Fibroblast of skin of back (primary cell): ENCODE results near the gene GCN1.
A peak's percentile ranks its signal among the peaks of the same experiment; 100 is the strongest.

Experiments
- DNase-seq: peaks from one replicate; pipeline ENCODE4 v3.0.0-alpha.2; 2013

The GCN1 gene

GRCh38 chr12:120229487-120230325 lies 35.2 kb upstream of the GCN1 start:
- peak; percentile 38 for DNase-seq

GRCh38 chr12:120229071-120229486 lies 34.6 kb upstream of the GCN1 start:
- no peak for DNase-seq

DNA sequence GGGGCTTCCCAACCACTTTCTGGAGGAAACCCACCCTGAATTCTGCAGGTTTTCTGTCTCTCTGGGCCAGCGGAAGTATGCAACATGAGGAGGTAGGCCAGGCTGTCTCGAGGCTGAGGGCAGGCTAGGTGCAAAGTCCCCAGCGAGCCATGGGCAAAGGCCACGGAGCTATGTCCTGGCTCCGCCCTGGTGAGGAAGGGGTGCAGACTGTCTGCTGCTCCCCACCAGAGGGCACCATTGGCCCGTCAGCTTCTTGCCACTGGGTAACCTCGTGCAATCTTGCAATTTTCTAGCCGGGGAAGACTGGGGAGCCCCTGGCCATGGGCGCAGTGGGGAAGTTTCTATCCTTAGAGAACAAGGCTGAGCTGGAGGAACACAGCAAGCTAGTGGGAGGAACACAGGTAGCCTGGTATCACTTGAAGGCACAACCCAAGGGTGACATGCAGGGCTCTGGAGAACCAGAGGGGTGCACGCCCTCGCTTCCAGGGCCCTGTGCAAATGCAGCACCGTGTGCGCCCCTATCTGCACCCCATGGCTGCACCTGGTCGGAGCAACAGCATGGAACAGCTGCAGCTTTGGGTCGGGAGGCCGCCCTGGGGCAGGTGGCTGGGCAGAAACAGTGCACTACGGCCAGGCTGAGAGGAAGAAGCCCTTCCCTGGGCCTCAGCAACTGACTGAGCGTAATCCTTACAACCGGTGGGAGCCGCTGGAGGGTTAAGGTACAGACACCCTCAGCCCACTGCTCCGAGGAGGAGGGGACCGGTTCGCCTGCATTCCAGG lies 34.0 kb upstream of the GCN1 start:
- DNase-seq: peak; percentile 78

GRCh38 chr12:120228041-120228290 lies 33.5 kb upstream of the GCN1 start:
- DNase-seq: no peak

- no peak for DNase-seq
Measured at GRCh38 chr12:120227233-120228040, 32.9 kb upstream of the GCN1 start.

DNA sequence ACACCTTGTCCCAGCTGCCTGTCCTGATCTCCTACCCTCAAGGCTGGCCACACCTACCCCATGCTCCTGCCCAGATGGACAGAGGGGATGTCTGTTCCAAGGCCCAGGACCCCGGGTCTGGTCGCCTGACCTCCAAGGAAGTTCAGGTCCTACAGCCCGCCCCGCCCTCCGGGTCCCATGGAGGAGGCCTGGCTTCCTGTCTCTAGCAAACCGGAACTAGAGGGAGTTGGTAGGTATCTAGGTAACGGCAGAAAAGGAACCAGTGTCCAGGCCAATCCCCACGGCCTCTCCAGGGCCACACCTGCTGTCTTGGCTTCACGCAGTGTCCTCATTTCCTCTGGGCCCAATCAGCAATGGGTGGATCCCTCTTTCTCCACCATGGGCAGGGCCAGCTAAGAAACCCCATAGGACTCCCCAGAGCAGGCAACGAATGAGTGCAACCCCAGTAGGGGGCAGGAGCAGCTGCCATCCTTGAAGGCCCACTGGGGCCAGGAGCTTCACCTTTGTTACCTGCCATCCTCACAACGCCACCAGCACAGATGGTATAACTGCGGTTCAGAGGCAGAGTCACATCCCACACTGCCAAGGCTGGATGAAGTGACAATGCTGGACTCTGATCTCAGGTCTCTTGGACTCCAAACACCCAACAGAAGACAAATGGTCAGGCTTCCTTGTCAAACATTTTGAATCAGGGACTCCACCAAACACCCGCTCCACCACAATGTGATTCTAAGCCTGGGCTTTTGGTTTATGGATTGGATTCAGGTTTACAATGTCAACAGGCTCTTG lies 31.5 kb upstream of the GCN1 start:
- DNase-seq: no peak

GRCh38 chr12:120225200-120225558 lies 30.7 kb upstream of the GCN1 start:
- DNase-seq: no peak

DNA sequence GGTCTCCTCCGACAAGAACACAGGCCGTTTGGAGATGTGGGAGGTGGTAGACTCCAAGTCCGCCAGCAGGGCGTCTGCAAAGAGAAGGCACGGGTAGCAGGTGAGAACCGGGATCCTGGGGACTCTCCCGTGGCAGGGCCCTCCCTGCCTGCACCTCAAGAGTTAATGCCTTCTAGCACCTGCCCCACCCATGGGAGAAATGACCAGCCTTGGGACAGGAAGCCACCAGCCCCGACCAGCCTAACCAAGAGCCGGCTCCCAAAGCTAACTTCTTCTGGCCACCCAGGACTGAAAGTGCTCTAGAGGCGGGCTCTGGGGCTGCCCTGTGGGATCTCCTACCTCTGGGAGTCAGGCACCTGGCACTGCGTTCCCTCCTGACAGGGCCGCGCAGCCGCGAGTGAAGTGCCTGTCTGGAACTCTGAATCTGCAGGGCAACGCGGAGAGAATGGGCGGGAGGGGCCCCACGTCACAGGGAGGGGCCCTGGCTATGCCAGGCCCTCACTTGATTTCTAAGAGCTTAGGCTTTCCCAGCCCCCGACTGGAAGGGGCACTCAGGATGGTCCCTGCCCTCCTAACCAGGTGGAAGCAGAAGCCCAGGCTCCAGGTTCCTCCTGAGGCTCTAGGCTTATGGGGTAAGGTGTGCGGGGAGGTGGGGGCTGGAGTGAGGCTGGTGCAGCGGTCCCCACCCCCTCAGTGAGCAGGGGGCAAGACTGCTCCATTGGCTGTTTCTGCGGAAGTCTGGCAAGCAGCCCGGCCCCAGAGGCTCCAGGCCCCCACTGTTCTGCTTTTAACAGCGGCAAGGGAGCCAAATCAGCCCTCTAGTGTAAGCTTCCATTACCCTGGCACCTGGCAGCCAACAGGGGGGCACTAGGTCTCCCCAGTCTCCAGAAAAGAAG lies 30.0 kb upstream of the GCN1 start:
- no peak for DNase-seq

- DNase-seq: no peak
Measured at GRCh38 chr12:120223458-120224303, 29.2 kb upstream of the GCN1 start.

DNA sequence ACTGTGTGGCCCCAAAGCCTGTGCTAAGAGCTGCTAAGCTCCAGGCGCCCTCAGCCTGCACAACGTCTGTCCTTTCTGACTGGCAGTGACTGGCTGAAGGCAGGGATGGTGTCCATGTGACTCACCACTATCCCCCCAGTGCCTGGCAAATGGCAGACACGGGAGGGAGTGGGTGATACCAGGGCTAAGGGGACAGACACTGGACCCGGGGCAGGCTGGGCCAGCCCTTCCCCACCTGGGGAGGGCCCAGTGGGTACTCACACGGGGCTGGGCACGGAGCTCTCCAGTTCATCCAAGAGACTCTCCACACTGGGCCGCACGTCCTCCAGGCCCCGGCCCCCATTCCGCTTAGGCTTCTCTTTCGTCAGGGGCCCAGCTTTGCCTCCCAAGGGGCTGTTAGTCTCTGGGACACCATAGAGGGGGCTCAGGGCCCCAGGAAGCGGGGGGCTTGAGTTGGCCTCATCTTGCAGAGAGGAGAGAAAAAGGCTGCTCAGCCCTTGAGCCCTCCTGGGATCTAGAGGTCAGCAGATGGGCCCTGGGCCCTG lies 27.8 kb upstream of the GCN1 start:
- DNase-seq: no peak

GRCh38 chr12:120221576-120221900 lies 27.0 kb upstream of the GCN1 start:
- no peak for DNase-seq

GRCh38 chr12:120220838-120221575 lies 26.5 kb upstream of the GCN1 start:
- no peak for DNase-seq

DNA sequence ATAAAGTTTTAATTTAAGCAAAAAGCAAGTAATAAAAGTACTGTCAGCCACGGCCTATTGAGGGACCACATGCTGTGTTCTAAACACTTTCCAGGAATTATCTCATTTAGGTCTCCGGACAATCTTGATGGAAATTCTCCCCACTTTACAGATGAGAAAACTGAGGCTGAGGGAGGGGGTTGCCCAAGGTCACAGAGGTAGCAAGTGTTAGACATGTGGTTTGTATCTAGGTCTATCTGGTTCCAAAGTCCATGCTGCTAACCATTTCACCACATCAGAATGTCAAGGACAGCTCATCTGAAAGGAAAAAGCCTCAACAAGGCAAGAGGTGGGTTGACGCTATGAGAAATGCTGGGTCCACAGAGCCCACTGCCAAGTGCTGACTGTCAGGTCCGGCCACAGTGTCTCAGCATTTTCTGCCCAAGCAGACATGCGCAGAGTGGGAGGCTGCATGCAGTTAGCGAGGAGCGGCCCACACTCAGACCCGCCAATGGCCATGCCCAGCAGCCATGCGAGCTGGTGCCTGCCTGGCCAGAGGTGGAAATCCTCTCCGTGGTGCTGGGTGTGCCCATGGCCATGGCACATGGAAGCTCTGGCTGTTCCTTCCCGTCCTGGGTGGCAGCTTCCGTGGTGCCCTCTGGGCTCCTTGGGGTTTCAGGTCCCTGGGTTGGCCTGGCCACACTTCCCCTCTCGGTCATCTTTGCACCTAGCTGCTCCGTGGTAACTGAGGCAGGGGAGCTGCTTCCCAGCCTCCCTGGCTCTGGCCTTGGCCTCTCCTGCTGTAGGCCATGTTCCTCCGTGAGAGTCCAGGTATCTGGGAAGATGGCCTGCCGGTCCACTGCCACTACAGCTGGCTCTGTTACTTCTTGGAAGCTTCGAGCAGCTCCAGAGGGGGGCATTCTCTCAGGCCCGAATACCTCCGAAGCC lies 24.4 kb upstream of the GCN1 start:
- DNase-seq: no peak

GRCh38 chr12:120216742-120217605 lies 22.5 kb upstream of the GCN1 start:
- no peak for DNase-seq

- DNase-seq: no peak
Measured at GRCh38 chr12:120215766-120216735, 21.5 kb upstream of the GCN1 start.

DNA sequence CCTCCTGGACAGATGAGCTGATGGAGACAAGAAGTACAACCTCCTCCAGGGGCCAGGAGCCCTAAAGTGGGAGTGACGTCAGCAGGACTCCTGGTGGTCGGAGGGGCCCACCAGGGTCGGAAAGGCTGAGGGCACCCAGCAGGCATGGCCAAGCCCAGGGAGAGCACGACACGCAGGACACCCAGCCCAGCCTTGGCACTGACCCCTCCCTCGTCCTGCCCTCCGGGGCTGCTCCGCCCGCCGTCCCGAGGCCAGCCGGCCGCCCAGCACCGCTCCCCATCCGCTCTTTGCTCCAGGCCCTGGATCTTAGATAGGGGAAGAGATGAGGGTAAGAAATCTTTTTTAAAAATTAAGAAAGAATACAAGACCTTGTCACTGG lies 20.8 kb upstream of the GCN1 start:
- no peak for DNase-seq
